ENCODE results near the gene ZNF138.

ZNF138 gene

DNA sequence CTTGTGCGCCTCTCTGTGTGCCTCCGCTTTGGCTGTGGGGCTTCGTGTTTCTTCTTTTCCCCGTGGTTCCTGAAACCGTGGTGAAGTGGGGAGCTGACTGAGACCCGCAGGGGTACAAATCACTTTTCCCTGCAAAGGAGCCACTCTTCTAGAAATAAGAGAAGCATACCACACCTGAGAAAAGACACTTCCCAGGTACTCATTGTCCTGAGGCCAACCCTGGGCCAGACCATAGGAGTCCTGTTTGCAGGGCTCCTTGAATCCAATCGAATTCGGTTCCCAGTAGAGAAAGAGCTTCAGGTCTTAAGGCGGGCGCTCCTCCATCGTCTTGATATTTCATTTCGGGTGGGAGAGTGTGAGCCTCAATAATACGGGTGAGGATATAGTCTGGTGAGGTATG is 76.4 kb downstream of the ZNF138 start:
- no peak overlapping the region for H3K4me2 ChIP-seq (ENCODE audit: low read length)
- H4K20me1 ChIP-seq (ENCODE audit: control insufficient read depth, insufficient read depth, low read depth, low read length), result no peaks in the 10 kb centered on the region
- H3K79me2 ChIP-seq (ENCODE audit: control insufficient read depth, low read length), result no peaks in the 10 kb centered on the region
- TF ChIP-seq, protein P1, sequence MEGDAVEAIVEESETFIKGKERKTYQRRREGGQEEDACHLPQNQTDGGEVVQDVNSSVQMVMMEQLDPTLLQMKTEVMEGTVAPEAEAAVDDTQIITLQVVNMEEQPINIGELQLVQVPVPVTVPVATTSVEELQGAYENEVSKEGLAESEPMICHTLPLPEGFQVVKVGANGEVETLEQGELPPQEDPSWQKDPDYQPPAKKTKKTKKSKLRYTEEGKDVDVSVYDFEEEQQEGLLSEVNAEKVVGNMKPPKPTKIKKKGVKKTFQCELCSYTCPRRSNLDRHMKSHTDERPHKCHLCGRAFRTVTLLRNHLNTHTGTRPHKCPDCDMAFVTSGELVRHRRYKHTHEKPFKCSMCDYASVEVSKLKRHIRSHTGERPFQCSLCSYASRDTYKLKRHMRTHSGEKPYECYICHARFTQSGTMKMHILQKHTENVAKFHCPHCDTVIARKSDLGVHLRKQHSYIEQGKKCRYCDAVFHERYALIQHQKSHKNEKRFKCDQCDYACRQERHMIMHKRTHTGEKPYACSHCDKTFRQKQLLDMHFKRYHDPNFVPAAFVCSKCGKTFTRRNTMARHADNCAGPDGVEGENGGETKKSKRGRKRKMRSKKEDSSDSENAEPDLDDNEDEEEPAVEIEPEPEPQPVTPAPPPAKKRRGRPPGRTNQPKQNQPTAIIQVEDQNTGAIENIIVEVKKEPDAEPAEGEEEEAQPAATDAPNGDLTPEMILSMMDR (IDR thresholded peaks at IDR 0.05; ENCODE audit: low read depth, low read length, poor library complexity, severe bottlenecking), result no peak
- no peak for TF ChIP-seq EZH2phosphoT487 (IDR thresholded peaks at IDR 0.05; ENCODE audit: borderline replicate concordance, low read length)
- H3K27me3 ChIP-seq (ENCODE audit: control insufficient read depth, low read length), result no peaks in the 10 kb centered on the region
- no peaks in the 10 kb centered on the region for H3K36me3 ChIP-seq (ENCODE audit: control insufficient read depth, low read length)
- H3K9me2 ChIP-seq (replicated peaks; ENCODE audit: control insufficient read depth, low read length), result no peaks in the 10 kb centered on the region; the same call in 1 of the 2 replicates
- no peak overlapping the region for H3K27ac ChIP-seq (ENCODE audit: low read depth, low read length)
- H3K4me1 ChIP-seq (ENCODE audit: control insufficient read depth, low read length), result no peaks in the 10 kb centered on the region
- H3K9me3 ChIP-seq (ENCODE audit: control insufficient read depth, insufficient read depth, low read length), result peaks cover 18% of the 10 kb centered on the region; the same call in 1 of the 2 replicates
- H3F3A ChIP-seq (ENCODE audit: control insufficient read depth, insufficient read depth), result no peaks in the 10 kb centered on the region
- H3K4me3 ChIP-seq (ENCODE audit: low read length), result no peak overlapping the region

DNA sequence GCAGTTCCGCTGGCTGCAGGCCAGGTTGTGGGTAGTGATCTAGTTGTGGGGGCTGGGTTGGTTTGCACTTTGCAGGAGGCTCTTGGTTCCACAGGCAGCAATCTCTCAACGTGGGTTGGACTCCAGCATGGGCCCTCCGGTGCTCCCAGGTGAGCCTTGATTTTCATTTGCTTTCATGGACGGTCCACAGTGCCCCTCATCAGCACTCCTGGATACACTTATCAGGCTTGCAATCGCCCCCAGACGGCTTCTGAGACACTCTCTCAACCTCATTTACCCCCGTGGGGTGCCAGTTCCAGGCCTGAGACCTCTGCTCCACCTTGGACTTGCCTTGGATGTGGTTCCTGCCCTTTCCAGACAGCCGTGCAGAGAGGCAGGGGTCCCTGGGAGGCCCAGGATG is 77.5 kb downstream of the ZNF138 start:
- TF ChIP-seq, protein P1 (IDR thresholded peaks at IDR 0.05; ENCODE audit: low read depth, low read length, poor library complexity, severe bottlenecking), result no peak
- TF ChIP-seq EZH2phosphoT487 (IDR thresholded peaks at IDR 0.05; ENCODE audit: borderline replicate concordance, low read length), result no peak
- no peaks in the 10 kb centered on the region for H4K20me1 ChIP-seq (ENCODE audit: control insufficient read depth, insufficient read depth, low read depth, low read length)

GRCh38 chr7:64872351-64873154 is 78.3 kb downstream of the ZNF138 start:
- Histone ChIP-seq H3K79me2 (ENCODE audit: control insufficient read depth, low read length) (no peaks in the 10 kb centered on the region), H3K4me2 (ENCODE audit: low read length) (no peak overlapping the region), H3F3A (ENCODE audit: control insufficient read depth, insufficient read depth) (no peaks in the 10 kb centered on the region), H3K4me3 (ENCODE audit: low read length) (no peak overlapping the region), H4K20me1 (ENCODE audit: control insufficient read depth, insufficient read depth, low read depth, low read length) (no peaks in the 10 kb centered on the region), H3K9me3 (ENCODE audit: control insufficient read depth, insufficient read depth, low read length) (peaks cover 30% of the 10 kb centered on the region; the same call in 1 of the 2 replicates), H3K27ac (ENCODE audit: low read depth, low read length) (no peak overlapping the region), H3K9me2 (replicated peaks; ENCODE audit: control insufficient read depth, low read length) (no peaks in the 10 kb centered on the region), H3K36me3 (ENCODE audit: control insufficient read depth, low read length) (no peaks in the 10 kb centered on the region), H3K4me1 (ENCODE audit: control insufficient read depth, low read length) (no peaks in the 10 kb centered on the region), H3K27me3 (ENCODE audit: control insufficient read depth, low read length) (no peaks in the 10 kb centered on the region)
- TF ChIP-seq, protein P1 (IDR thresholded peaks at IDR 0.05; ENCODE audit: low read depth, low read length, poor library complexity, severe bottlenecking), result no peak

More for the DNA sequence above, 77.5 kb downstream of the ZNF138 start:
- H3K79me2 ChIP-seq (ENCODE audit: control insufficient read depth, low read length), result no peaks in the 10 kb centered on the region
- H3K9me2 ChIP-seq (replicated peaks; ENCODE audit: control insufficient read depth, low read length), result no peaks in the 10 kb centered on the region
- no peaks in the 10 kb centered on the region for H3K27me3 ChIP-seq (ENCODE audit: control insufficient read depth, low read length)
- H3F3A ChIP-seq (ENCODE audit: control insufficient read depth, insufficient read depth), result no peaks in the 10 kb centered on the region
- H3K4me2 ChIP-seq (ENCODE audit: low read length), result no peak overlapping the region
- H3K4me3 ChIP-seq (ENCODE audit: low read length), result no peak overlapping the region
- no peaks in the 10 kb centered on the region for H3K36me3 ChIP-seq (ENCODE audit: control insufficient read depth, low read length)
- peaks cover 26% of the 10 kb centered on the region; the same call in 1 of the 2 replicates for H3K9me3 ChIP-seq (ENCODE audit: control insufficient read depth, insufficient read depth, low read length)
- no peaks in the 10 kb centered on the region for H3K4me1 ChIP-seq (ENCODE audit: control insufficient read depth, low read length)
- H3K27ac ChIP-seq (ENCODE audit: low read depth, low read length), result no peak overlapping the region

Data from DOHH2 (cell line).